Measurements from ENCODE around the gene RETREG2.

Gene RETREG2, protein sequence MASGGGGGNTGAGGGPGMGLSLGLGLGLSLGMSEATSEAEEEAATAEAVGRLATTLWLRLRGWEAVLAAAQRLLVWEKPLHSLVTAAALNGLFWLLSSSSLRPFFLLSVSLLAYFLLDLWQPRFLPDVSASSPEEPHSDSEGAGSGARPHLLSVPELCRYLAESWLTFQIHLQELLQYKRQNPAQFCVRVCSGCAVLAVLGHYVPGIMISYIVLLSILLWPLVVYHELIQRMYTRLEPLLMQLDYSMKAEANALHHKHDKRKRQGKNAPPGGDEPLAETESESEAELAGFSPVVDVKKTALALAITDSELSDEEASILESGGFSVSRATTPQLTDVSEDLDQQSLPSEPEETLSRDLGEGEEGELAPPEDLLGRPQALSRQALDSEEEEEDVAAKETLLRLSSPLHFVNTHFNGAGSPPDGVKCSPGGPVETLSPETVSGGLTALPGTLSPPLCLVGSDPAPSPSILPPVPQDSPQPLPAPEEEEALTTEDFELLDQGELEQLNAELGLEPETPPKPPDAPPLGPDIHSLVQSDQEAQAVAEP

DNA sequence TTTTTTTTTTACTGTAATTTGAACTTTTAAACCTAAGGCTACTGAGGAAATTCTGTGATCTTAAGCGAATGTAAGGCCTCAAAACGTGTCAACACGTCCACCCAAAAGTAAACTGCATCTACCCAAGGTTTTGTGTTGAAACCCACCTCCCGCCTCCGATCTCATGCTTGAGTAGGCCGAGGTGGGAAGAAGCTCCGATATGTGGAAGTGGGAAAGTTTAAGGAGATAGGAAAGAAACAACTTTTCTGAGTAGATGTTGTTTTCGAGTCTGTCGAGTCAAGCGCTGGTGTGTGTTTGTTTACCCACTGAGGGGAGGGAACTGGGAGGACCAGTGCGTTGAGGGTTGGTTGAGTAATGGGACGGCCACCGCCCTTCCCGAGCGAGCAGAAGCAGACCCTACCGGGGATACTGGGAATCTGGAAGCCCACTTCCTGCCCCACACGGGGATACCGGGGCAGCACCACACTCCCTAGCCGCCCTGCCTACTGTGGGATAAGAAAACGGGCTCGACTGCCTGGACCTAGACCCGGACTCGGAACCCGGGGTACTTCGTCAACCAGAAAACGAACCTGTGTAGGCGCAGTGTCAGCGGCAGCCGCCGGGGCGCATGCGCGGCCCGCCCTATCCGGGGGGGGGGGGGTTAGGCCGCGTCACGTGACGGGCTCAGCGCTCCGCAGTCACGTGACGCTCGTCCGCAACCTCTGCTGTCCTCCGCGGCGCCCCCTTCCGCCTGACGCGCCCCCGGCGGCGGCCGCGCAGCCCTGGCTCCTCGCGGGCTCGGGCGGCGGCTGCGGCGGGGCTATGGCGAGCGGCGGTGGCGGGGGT lies at the start of gene RETREG2:
TSS of gene RETREG2 (plus strand) at position 724 of the 825 bp plus-strand sequence. CDS start at position 802, 78 bp downstream.
- DNase-seq = peak; percentile 51

DNA sequence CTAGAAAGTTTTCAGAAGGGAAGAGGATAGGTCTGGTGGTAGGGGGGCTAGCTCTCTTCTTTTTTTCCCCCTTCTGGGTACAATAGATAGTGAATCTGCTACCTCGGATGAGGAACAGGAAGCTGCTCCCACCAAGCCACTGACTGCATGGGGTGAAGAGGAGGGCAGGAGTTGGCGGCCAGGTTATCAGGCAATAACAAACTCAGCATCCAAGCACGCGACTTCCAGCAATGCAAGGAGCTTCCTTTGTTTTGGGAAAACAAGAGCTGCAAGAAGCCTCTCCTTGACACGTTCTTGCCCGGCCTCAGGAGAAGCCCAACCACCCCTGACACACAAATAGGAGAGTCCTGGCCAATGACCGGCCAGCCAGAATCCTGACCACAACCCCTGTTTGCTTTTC lies 49.7 kb upstream of the RETREG2 start:
- no peak for DNase-seq

DNA sequence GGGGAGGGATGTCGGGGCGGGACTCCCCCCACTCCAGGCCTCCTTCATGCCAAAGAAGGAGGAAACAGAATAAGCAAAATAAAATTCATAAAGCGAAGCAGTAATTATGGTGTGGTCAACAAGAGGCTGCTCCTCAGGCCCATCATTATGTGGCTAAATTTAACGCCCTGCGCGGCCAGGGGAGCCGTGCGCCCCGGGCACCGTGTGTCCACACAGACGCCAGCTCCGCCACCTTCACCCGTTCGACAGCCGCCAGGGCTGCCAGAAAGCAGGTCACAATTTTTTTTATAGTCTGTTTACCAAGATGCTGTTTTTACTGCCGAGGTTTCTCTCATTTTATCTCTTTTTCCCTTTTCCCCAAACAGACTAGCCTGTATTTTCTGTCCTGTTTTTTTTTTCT lies 48.5 kb upstream of the RETREG2 start:
- DNase-seq = no peak

DNA sequence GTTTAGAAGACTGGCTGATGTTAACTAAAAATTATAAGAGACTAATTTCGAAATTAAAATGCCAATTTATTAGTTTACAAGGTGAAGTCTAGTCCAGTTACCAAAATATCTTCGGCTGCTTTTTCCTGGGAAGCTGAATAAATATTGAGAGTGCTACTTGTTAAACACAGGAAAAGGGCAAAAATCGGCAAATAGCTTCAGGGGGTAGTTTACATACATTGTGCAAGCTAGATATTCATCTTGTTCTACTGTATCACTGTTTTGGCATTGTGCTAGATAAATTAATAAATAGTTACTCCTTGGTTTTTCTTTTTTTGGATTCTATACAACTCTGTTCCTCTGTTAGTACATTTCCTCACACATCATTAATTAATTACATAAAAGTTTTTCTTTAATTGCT lies 46.7 kb upstream of the RETREG2 start:
- no peak for DNase-seq

DNA sequence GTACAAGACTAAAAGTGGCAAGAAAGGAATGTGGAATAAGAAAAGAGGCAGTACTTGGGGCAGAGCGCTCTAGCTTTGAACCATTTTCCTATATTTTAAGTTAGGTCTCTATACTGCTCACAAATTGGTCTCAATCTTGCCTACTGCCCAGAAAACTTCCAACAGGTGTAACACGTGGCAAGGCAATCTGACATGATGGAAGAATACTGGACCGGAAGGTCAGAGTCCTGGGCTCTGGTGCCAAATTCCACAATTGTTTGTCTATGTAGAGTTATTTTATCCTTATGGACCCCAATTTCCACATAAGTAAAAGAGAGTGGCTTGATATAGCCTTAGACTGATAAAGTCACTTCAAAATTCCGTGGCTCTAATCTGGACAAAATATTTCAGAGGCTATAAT lies 46.3 kb upstream of the RETREG2 start:
- no peak for DNase-seq

DNA sequence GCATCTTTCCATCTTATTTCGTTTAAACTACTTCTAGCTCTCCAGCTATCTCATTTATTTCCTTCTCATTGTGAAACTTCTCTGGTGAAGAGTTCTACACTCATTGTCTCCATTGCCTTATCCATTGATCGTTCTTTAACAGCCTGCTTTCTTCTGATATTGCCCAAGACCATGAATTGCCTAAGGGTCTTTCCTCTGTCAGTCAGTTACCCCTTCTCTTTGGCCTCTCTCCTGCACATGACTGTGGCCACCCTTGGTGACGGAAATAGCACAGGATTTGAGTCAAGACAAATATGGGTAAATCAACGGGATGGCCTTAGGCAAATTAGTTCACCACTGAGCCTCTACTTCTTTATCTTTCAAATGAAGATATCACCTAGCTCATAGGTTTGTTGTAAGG lies 44.1 kb upstream of the RETREG2 start:
- no peak for DNase-seq

DNA sequence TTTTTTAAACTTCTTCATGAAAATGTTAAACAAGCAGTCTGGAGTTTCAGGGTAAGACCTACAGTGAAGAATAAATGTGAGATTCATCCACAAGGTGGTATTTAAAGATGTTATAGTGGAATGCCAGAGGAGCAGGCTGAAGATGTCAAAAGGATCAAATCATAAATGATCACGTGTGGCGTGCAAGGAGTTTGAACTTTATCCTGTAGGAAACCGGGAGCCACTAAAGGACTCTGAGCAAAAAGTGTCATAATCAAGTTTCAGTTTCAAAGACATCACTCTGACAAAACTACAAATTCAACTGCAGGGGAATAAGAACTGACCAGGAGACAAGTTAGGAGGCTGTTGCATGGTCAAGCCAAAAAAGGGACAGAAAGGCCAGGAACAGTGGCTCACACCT lies 37.4 kb upstream of the RETREG2 start:
- DNase-seq = no peak

DNA sequence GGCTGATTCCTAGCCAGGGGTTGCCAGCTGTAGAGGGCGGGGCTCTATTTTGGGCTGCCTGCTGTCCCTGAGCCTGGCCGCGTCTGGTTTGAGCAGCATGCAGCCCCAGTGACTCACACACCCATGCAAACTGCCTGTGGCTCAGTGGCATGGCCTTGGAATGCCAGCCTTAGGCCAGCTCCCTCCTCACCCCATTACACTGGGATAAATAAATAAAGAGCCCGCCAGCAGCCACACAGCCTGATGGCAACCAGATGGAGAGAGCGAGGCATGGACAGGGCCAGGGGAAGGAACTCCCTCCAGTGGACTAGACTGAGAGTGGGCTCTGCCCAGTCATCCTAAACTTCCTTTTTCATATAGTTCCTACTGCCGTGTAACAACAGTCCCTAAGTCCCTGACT lies 35.7 kb upstream of the RETREG2 start:
- DNase-seq = no peak

DNA sequence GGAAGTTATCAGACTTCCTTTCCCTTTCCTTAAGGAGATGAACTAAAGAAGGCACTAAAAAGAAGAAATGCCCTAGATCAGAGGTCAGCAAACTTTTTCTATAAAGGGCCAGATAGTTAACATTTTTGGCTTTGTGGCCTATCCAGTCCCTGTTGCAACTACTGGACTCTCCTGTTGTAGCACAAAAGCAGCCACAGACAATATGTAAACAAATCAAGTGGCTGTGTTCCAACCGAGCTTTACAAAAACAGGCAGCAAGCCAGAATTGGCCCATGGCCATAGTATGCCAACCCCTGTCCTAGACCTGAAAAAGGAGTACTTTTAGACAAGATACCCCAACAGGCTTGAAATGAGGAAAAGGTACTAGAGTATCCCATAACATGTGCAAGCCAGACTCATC lies 28.4 kb upstream of the RETREG2 start:
- no peak for DNase-seq

DNA sequence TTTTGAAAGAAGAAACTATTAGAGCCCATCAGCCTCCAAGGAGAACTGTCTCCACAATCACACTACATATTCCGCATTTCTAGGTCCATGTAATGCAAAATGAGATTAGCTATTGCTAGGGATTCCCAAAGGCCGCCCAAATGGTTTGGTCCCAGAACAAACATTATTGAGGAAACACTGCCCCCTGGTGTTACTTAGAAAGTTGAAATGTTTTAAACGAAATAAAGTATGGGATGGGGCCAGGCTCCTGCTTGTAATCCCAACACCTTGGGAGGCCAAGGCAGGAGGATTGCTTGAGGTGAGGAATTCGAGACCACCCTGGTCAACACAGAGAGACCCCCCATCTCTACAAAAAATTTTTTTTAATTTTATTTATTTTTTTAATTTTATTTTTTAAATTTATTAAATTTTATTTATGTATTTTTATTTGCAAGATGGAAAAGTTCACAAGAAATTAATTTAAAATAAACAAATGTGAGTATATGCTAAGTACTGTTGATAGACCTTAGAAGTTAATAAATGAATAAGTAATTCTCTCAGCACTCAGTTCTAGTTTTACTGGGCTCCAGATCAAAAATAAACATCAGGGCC lies 22.9 kb upstream of the RETREG2 start:
- DNase-seq = no peak

DNA sequence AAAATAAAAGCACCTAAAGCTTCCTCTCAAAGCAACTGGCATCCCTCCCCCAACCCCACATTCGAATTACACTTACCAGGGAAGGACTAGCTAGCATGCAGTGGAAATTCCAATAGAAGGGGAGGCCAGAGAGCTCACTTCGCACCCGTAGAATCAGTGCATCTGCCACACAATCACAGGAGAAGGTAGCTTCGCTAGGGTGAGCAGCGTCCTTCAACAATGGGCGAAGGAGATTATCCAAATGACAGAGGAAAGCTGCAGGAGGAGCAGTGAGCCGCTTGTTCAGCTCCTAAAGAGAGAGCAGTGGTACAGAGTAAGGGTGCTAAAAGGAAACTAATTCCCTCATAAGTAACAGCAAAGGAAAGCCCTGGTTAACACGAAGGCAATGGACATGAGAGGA lies 20.7 kb upstream of the RETREG2 start:
- no peak for DNase-seq

DNA sequence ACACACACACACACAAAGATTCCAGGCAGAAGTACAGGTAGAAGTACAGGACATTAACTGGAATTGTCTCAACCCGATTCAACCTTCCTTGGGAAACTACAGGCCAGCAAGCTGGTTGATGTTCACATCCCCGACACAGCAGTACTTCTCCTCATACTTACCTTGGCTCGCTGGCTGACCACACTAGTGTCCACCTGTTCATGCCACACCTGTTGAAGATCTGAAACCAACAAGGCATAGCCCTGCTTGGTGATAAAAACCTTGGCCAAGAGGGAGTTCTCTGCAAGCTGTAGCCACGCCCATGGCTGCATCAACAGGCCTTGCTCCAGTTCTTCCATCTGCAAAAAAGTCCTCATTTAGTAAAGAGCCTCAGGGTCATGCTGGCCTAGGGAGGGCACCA lies 20.1 kb upstream of the RETREG2 start:
- DNase-seq = no peak

DNA sequence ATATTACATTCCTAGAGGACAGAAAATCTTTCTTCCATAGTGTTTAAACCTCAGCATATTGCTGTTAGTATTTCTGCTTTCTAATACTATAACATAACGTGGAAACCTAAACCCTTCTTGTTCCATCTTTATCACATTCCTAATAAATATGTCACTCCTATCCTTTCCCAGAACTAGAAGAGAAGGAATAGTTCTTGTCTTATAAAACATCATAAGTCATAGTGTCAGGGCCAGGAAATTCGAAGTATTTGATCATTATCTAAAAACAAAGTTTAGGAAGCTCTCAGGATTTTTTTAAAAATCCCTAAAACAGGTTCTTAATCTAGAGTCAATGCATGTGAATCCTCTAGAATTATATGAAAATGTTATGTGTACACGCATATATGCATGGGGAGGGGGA lies 19.5 kb upstream of the RETREG2 start:
- DNase-seq = no peak

DNA sequence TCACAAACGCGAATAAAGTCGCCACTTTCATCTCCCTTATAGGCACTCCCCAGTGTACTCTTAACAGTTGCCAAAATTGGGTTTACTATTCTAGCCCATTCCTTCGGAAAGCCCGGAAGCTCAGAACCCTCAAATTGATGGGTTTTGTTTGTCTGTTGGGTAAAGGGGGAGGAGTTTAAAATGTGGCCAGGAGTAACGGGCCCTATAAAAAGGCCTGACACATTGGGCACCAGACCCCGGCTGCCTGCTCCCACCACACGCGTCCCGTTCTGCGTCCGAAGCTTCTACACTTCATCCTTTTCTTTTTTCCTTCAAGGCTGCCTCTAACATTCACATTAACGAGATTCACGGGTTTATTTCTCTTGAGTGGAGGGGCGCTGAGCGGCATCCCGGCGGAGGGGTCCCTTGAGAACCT lies 18.3 kb upstream of the RETREG2 start:
- DNase-seq = no peak

DNA sequence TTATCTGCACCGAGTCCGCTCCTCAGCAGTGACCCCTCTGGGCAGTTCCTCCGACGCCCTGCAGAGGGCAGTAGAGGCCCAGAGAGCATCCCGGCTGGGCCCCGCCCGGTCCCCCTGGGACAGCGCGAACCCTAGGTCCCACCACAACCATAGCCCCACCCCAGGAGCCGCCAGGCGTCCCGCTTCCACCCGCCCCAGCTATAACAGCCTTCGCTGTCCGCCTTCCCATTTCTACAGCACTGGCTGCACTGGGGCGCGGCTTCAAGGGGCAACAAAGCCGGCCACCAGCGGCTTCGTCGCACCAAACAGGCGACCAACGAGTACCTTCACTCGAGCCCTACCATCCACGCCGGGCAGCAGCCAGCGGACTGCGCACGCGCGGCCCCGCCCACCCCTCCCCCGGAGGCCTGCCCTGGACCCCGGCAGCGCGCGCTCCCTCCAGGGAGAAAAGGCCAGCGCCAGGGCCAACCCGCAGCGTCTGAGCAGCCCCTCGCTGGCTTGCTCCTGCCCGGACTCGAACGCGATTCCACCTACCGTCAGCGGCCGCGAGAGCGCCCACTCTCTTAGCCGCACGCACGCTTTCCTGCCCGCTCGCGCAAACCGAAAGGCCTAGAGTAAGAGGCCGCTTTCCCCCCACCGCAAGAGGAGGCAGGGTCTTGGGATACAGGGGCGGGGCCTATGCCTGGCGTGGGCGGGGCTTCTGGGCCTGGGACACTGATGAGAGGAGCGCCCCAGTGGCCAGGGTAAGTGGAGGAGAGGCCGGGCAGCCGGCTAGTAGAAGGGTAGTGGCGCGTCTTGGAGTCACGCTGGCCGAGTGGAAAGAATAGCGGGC lies 17.7 kb upstream of the RETREG2 start, which contains the start of gene NHEJ1:
TSS of gene NHEJ1 (minus strand) at position 630 of the 832 bp plus-strand sequence. CDS start 2,453 bp downstream, outside the sequence.
- peak; percentile 40 for DNase-seq

DNA sequence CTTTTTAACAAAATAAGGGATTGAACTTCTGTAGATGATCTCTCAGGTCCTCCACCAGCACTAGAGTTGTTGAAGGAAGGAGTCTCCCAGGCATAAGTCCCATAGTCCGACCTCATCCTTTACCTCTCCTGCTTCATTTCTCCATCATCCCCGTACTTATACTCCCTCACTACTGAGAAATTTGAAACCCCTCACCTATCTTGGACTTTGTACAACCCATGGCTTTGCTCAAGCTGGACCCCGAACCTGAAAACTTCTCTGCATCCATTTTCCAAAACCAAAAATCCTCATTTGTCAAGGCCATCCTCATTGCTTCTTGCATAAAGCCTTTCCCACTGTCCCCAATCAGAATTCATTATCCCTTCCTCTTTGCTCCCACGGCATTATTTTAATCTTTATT lies 17.0 kb upstream of the RETREG2 start:
- DNase-seq = no peak

DNA sequence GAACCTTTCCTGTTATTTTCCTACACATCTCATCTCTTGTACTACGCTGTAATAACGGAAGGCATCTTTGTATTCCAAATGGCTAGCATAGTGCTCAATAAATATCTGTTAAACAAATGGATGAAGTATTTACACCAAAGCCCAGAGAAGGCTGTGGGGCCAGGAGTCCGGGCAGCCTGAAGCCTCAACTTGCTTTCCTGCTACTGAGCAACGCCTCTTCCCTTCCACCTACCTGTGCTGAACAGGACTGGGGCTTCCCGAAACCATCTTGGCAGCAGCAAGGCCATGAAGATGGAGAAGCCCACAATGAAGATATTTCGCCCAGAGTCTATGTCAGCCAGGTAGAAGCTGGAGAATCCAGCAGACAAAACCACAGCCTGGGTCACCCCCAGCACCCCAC lies 14.9 kb upstream of the RETREG2 start:
- DNase-seq = no peak

DNA sequence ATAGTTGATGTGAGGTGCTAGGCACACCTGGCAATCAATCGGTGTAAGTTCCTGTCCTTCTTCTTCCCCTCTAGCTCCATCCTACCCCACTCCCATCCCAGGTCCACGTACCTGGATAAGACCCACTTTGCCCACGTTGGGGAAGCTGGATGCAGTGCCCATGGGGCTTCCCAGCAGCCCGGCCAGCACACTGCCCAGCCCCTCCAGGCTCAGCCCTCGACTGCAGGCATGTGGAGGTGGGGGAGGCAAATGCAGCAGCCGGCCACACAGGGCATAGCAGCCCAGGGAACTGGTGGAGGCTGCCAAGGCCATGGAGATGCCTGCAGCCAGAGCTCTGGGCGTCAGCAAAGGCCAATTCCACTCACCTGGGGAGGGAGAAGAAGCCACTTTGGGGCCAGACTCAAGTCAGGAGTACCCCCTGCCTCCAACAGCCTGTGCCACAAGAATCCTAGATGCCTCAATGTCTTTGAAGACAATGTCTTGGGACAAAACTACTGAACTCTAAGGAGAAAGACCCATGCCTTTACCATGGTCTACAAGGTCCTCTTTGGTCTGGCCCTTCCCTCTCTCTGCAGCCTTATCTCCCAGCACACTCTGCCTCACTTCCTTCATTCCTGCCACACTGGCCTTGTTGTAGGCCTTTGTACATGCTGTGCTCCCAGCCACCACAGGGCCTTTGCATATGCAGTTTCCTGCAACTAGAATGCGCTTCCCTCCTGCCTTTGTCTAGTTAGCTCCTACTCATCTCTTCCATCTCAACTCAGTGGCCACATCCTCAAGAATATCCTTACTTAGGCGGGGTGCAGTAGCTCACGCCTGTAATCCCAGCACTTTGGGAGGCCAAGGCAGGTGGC lies 12.8 kb upstream of the RETREG2 start:
- no peak for DNase-seq

DNA sequence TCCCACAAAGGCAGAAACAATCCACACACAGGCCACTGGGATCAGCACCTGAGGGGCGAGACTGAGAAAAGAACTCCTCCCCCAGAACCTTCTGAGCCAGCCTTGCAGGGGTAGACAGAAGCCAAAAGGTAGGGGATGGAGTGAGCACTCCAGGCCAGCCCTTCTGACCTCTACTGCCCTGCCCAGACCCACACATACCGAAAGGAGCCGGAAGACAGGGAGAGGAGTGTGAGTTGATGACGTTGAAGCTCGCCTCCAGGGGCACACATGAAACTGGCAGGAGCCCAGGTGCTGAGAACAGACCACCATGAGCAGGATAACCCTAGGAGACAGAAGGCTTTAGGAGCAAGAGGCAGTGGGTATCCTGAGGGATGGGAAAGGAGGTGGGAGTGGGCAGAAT lies 10.1 kb upstream of the RETREG2 start:
- DNase-seq = no peak

DNA sequence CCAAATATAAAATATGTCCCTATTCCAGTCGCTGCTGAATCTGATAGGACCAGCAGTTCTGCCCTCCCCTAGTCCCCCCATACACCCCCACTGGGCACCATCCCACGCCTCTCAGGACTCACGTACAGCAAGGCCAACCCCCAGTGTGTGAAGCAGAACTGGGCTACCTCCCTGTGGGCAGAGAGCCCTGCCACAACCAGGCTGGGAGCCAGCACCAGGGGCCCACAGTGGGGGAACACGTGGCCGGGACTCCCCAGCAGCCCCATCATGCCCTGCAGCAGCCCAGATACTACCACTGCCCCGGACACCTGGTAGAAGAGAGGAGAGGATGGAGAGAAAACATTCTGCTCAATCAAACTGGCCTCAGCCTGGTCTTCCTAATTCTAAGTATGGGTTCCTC lies 9.5 kb upstream of the RETREG2 start:
- no peak for DNase-seq

DNA sequence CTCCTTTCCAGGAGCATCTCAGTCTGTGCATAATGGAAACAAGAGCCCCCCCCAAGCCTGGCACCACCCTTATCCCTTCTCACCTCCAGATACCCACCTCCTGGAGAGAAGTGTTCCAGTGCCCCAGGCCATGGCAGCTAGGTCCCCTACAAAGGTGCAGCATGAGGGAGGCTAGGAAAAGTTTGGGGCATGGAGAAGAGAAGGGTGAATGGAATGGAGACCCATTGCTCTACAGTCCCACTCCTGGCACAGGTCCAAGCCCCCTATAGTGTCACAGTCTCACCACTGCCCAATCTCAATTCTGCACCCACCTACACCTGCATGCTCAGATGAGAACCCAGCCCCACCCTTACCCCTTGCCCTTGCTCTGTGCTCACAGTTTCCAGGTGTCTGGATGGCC lies 9.1 kb upstream of the RETREG2 start:
- no peak for DNase-seq

Data from NCI-H1436 treated with DMSO at 0.1 percent for 48 hours (cell line).